Rectal smooth muscle tissue (tissue), 1 donor: Measurements from ENCODE around the gene ZNF814.
"Not testable (repeated sequence)": the region's sequence is repeated elsewhere in the genome, so short reads cannot be mapped to it uniquely, and the experiment has no call there.

Source experiments
- H3K27ac ChIP-seq: one replicate; pipeline ENCODE4 v1.7.0; 2013; ENCODE audit warnings: low read depth, low read length, inconsistent platforms
- H3K27me3 ChIP-seq: one replicate; pipeline ENCODE4 v1.7.0; 2013; ENCODE audit warnings: low read length; ENCODE audit not compliant: control insufficient read depth, insufficient read depth
- H3K36me3 ChIP-seq: one replicate; pipeline ENCODE4 v1.7.0; 2013; ENCODE audit warnings: low read length; ENCODE audit not compliant: control insufficient read depth, insufficient read depth
- H3K4me1 ChIP-seq: one replicate; pipeline ENCODE4 v1.7.0; 2013; ENCODE audit warnings: low read length; ENCODE audit not compliant: control insufficient read depth, insufficient read depth
- H3K4me3 ChIP-seq: one replicate; pipeline ENCODE4 v1.7.0; 2013; ENCODE audit warnings: low read length
- H3K9ac ChIP-seq: one replicate; pipeline ENCODE4 v1.7.0; 2013; ENCODE audit warnings: low read length

The ZNF814 gene

DNA sequence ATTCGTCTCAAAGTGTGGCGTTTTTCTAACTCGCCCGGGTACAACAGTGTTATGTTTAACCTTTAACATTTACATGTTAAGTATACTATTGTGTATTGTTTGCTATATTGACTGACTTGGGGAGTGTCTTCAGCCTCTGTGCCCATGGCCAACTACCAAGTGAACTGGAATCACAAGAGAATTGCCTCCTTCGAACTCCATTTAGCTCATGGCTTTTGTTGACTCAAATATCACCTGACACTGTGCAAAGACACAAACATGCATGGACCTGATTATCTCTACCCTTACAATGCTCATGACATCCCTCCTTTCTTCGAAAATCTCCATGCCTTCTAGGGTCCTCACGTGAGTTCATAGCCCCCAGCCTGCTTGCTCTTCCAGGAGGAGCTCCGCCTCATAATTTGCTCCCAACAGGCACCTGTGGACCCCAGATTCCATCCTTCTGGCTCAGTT lies 704 bp downstream of the ZNF814 start:
- Histone ChIP-seq H3K27ac (peak overlapping the region; percentile 76), H3K36me3 (peaks cover 3% of the 10 kb centered on the region), H3K27me3 (no peaks in the 10 kb centered on the region), H3K4me3 (peak overlapping the region; percentile 96), H3K4me1 (no peaks in the 10 kb centered on the region), H3K9ac (peak overlapping the region; percentile 66)

DNA sequence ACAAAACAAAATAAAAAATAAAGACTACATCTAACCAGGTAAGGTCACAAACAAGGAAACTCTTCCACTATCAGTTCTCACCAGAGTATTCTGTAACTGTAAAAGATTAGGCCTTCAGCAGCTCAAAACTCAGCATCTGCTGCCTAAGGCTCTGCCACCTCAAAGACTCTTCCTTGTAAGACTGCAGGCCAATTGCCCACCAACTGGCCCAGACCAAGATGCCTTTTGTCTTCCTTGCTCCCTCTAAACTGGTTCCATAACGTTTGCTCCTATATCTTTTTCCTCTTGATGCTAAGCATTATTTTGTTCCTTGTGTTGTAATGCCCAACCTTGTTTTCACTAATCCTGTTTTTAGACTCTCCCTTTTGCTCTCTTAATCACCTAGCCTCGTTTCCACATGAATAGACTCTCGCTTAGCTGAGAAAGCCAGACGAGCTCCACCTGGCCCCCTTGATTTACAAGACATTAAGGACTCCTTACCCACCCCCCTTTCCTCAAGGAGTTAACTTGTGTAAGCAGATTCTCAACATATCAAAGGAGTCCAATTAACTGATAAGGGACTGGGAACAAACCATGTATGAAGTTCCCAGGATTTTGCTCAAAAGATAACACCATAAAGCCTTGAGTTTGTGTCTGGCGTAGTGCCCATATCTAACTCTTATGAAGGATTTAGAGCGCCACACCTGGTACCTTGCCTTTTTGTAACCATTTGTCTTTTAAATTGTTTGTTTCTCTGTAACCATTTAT lies 1.5 kb downstream of the ZNF814 start:
- Histone ChIP-seq H3K27ac (no peak overlapping the region), H3K36me3 (peaks cover 3% of the 10 kb centered on the region), H3K4me1 (no peaks in the 10 kb centered on the region), H3K27me3 (no peaks in the 10 kb centered on the region), H3K4me3 (peak overlapping the region; percentile 96), H3K9ac (no peak overlapping the region)

DNA sequence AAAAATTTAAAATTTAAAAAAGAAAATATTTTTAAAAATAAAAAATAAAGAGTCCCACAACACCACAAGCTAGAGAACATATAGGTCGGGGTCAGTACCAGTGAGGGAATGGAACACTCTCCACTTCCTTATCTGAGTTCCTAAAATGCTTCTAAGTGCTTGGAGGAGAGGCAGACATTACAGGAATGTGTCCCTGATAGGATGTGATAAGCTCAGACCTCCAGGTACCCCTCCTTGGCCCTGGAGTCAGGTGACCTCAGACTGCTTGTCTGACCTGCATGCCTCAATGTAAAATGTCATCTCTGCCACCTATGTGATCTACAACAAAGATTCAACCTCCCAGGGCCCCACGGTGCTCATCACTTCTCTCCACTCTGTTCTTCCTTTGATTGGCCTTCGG lies 2.8 kb downstream of the ZNF814 start:
- Histone ChIP-seq H3K4me3 (no peak overlapping the region), H3K27ac (no peak overlapping the region), H3K4me1 (no peaks in the 10 kb centered on the region), H3K9ac (no peak overlapping the region), H3K27me3 (no peaks in the 10 kb centered on the region), H3K36me3 (peaks cover 3% of the 10 kb centered on the region)

DNA sequence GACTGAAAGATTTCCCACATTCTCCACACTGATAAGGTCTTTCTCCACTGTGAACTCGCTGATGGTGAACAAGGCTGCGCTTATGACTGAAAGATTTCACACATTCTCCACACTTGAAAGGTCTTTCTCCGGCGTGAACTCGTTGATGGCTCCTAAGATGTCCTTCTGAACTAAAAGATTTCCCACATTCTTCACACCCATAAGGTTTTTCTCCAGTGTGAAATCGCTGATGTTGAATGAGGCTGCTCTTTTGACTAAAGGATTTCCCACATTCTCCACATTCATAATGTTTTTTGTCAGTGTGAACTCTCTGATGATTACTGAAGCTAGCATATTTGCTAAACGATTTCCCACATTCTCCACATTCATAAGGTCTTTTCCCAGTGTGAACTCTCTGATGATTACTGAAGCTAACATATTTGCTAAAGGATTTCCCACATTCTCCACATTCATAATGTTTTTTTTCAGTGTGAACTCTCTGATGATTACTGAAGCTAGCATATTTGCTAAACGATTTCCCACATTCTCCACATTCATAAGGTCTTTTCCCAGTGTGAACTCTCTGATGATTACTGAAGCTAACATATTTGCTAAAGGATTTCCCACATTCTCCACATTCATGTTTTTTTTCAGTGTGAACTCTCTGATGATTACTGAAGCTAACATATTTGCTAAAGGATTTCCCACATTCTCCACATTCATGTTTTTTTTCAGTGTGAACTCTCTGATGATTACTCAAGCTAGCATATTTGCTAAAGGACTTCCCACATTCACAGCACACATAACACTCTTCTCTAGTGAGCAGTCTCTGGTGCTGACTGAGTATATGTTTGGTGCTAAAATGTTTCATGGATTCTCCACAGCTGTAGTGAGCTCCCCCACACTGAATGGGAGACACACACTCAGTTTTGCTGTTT lies 14.7 kb downstream of the ZNF814 start:
- not testable (repeated sequence) for H3K4me1 ChIP-seq, H3K27me3 ChIP-seq, H3K27ac ChIP-seq, H3K9ac ChIP-seq
- Histone ChIP-seq H3K4me3 (peak overlapping the region; percentile 19), H3K36me3 (peaks cover 14% of the 10 kb centered on the region)

GRCh38 chr19:57872450-57872849 lies 16.4 kb downstream of the ZNF814 start:
- Histone ChIP-seq H3K36me3 (peaks cover 18% of the 10 kb centered on the region), H3K4me1 (no peaks in the 10 kb centered on the region), H3K4me3 (no peak overlapping the region), H3K27me3 (no peaks in the 10 kb centered on the region), H3K27ac (no peak overlapping the region), H3K9ac (no peak overlapping the region)

- no peak overlapping the region for H3K4me3 ChIP-seq
- H3K9ac ChIP-seq, result no peak overlapping the region
- H3K36me3 ChIP-seq, result peaks cover 19% of the 10 kb centered on the region
- H3K27ac ChIP-seq, result no peak overlapping the region
- H3K4me1 ChIP-seq, result no peaks in the 10 kb centered on the region
- H3K27me3 ChIP-seq, result no peaks in the 10 kb centered on the region
Measured at GRCh38 chr19:57870225-57870624, 18.6 kb downstream of the ZNF814 start.

- peaks cover 19% of the 10 kb centered on the region for H3K36me3 ChIP-seq
- H3K4me1 ChIP-seq, H3K27me3 ChIP-seq: not testable (repeated sequence)
Measured at GRCh38 chr19:57869655-57870054, 19.2 kb downstream of the ZNF814 start.

DNA sequence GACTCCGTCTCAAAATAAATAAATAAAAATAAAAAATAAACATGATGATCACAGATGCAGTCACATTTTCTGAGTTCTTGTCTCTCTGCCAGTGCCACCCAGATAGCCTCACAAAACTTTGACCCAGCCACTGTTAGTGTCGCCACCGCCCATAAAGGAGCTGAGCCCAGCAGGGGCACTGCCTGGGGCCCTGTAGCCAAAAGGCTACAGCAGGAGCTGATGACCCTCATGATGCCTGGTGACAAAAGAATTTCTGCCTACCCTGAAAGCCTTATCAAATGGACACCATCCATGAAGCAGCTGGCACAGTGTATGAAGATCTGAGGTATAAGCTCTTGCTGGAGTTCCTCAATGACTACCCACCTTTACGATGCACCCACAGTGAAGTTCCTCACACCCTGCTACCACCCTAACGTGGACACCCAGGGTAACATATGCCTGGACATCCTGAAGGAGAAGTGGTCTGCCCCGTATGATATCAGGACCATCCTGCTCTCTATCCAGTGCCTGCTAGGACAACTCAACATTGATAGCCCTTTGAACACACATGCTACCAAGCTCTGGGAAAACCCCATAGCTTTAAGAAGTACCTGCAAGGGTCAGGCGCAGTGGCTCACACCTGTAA lies 20.9 kb downstream of the ZNF814 start:
- Histone ChIP-seq H3K36me3 (peaks cover 16% of the 10 kb centered on the region), H3K27me3 (no peaks in the 10 kb centered on the region), H3K4me3 (no peak overlapping the region), H3K4me1 (no peaks in the 10 kb centered on the region), H3K9ac (no peak overlapping the region), H3K27ac (no peak overlapping the region)

More at GRCh38 chr19:57869655-57870054, 19.2 kb downstream of the ZNF814 start:
- not testable (repeated sequence) for H3K27ac ChIP-seq, H3K4me3 ChIP-seq, H3K9ac ChIP-seq

- H3K27me3 ChIP-seq, H3K4me3 ChIP-seq, H3K9ac ChIP-seq, H3K4me1 ChIP-seq, H3K27ac ChIP-seq: not testable (repeated sequence)
- H3K36me3 ChIP-seq, result peaks cover 25% of the 10 kb centered on the region
Measured at GRCh38 chr19:57862351-57862750, 26.5 kb downstream of the ZNF814 start.

DNA sequence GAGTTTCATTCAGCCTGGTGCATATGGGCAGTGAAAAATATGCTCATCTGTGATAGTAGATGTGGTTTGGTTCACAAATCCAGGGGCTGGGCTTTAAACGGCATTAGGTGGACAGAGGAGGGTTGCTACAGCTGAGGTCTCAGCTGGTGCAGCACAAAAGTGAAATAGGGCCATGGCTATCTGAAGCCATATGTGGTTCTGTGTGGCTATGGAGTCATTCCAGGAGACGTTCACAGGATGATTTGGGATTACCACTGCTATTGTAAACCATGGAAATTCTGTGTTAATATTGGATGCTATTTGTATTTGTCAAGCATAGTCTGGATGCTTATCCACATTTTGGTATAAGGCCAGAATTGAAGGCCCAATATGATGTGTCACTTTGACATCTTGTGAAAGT lies 34.7 kb downstream of the ZNF814 start:
- peaks cover 11% of the 10 kb centered on the region for H3K36me3 ChIP-seq
- not testable (repeated sequence) for H3K4me1 ChIP-seq, H3K4me3 ChIP-seq, H3K27me3 ChIP-seq, H3K9ac ChIP-seq, H3K27ac ChIP-seq

GRCh38 chr19:57851812-57852603 lies 36.8 kb downstream of the ZNF814 start:
- H3K36me3 ChIP-seq, H3K27ac ChIP-seq, H3K4me3 ChIP-seq, H3K9ac ChIP-seq, H3K27me3 ChIP-seq, H3K4me1 ChIP-seq: not testable (repeated sequence)

DNA sequence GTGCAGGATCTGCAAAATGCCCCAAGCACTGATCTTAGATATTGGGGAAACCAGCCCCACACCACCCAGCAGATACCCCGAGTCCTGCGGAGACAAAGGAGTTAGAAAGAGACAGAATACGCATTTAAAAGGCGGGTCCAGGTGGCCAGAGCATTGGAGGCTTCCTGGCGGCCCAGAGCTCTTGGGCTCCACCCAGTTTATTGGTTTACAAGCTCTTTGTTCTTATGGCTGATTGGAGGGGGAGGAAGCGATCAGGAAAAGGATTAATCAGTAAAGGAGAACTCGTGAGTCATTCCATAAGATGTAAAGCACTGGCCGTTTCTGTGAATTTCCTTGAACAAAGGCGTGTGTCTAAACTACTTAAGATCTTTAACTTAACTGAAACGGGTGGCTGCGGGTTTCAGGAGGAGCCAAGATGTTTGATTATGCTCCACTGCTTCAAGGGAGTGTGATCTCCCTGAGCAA lies 38.3 kb downstream of the ZNF814 start:
- no peaks in the 10 kb centered on the region for H3K4me1 ChIP-seq
- peak overlapping the region; percentile 86 for H3K4me3 ChIP-seq
- H3K9ac ChIP-seq, result no peak overlapping the region
- H3K27ac ChIP-seq, result no peak overlapping the region
- H3K27me3 ChIP-seq, result no peaks in the 10 kb centered on the region
- H3K36me3 ChIP-seq, result no peaks in the 10 kb centered on the region
